AG04449 (cell line): ENCODE data around the gene AASS.
"Not testable (repeated sequence)": the region's sequence is repeated elsewhere in the genome, so short reads cannot be mapped to it uniquely, and the experiment has no call there.

Experiments used
- CTCF ChIA-PET: fragments of 350-600 bp; formaldehyde crosslinking; extraction: SDS; loops from one replicate; lab custom pipeline; 2021; ENCODE audit warnings: antibody characterized with exemption; lab: Yijun Ruan, JAX
- POLR2A ChIA-PET: fragments of 400-600, 350-600 bp; formaldehyde crosslinking; extraction: SDS; loops from one replicate; lab custom pipeline; 2020; ENCODE audit warnings: antibody characterized with exemption, inconsistent platforms; lab: Yijun Ruan, JAX
- DNase-seq: peaks from one replicate; pipeline ENCODE4 v3.0.0-alpha.2; 2010; ENCODE audit warnings: low read depth, low spot score
- H3K4me3 ChIP-seq: 2 replicates; pipeline ENCODE4 v1.5.1; 2011; ENCODE audit warnings: low read depth, mild to moderate bottlenecking, control low read depth, low read length
- TF ChIP-seq, protein P1 (sequence below): IDR thresholded peaks from one replicate; pipeline ENCODE4 v1.5.1; 2011; ENCODE audit warnings: mild to moderate bottlenecking, moderate library complexity, low read length, control low read depth, inconsistent platforms; ENCODE audit not compliant: insufficient read depth; ENCODE audit errors: missing control alignments

The AASS gene

DNA sequence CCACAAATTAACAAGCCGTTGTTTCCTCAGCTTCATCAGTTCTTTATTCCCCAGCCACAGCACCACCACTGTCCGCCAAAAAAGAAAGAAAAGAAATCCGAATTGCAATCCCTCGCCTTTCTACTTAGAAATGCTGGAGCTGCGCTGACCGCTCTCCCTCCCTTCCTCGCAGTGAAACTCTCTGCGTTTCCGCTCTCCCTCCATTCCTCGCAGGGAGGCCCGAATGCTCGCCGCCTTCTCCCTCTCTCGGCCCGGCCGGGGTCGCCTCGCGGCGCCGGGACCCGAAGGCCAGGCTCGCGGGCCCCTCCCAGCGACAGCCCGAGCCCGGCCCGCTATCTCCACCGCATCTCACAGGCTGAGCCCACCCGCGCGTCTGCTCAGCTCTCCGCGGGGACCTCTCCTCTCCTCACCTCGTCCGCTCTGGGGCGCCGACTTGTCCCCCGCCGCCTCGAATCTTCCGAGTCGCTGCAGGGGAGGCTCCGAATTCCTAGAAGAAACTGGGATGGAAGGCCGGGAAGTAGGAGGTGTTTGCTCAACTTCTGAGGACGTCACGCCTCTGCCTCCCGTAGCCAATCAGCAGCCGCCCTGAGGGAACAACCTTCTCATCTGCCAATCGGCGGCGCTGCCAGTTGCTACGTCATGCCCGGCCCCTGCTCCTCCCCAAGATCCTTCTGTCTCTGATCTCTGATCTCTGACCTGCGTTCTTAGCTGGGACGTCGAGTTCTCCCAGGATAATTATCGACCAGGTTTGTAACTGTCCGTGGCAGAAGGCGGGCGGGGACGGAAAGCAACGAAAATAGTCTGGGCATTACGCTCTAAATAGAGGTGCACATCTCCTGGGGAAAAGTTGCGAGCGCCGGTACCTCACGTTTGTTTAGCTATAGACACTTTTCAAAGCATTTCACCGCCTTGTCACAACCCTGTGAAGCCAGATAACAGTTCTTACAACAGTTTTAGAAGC is at the start of gene AASS:
TSS of gene AASS (minus strand) at position 499 of the 961 bp plus-strand sequence. CDS start 10,523 bp downstream, outside the sequence.
- CTCF ChIA-PET: interaction anchor here (0.7 to 1.6 kb wide), 6 partner anchors 18 to 402 kb away, joined by 3 to 4 read pairs (median 4); no protein-coding TSS in a partner anchor
- TF ChIP-seq, protein P1, sequence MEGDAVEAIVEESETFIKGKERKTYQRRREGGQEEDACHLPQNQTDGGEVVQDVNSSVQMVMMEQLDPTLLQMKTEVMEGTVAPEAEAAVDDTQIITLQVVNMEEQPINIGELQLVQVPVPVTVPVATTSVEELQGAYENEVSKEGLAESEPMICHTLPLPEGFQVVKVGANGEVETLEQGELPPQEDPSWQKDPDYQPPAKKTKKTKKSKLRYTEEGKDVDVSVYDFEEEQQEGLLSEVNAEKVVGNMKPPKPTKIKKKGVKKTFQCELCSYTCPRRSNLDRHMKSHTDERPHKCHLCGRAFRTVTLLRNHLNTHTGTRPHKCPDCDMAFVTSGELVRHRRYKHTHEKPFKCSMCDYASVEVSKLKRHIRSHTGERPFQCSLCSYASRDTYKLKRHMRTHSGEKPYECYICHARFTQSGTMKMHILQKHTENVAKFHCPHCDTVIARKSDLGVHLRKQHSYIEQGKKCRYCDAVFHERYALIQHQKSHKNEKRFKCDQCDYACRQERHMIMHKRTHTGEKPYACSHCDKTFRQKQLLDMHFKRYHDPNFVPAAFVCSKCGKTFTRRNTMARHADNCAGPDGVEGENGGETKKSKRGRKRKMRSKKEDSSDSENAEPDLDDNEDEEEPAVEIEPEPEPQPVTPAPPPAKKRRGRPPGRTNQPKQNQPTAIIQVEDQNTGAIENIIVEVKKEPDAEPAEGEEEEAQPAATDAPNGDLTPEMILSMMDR: peak; percentile 1
- H3K4me3 ChIP-seq: peak within 1 kb of the TSS; percentile 88
- DNase-seq: peak; percentile 67
- POLR2A ChIA-PET: interaction anchor here (0.6 kb wide), 1 partner anchor 10 kb away, joined by 4 read pairs; no protein-coding TSS in a partner anchor

DNA sequence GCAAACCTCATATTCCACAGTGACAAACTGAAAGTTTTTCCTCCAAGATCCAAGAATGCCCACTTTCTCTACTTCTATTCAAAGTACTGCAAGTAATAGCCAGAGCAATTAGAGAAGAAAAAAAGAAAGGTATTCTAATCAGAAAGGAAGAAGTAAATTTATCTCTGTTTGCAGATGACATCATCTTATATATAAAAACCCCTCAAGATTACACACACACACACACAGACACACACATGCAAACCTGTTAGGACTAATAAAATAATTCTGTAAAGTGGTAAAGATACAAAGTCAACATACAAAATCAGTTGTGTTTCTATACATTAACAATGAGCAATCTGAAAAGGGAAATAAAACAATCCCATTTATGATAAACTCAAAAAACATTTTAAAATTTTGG is 44.7 kb upstream of the AASS start:
- CTCF ChIA-PET: no interaction called here
- POLR2A ChIA-PET: no interaction called here

DNA sequence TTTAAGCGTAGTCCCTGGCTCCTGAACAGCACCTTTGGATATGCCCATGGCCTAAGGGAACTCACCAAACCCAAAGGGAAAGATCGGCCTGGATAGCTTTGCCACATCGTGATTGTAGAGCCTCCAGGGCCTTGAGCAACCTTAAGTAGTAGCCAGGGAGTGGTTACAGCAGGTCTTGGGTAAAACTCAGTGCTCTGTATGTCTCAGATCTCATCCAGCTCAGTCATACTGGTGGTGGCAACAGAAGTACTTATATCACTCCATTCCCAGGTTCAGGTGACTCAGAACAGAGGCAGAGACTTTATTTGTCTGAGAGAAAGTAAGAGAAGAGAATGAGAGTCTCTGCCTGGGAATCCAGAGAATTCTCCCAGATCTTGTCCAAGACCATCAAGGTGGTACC is 39.1 kb upstream of the AASS start:
- no peak for DNase-seq
- CTCF ChIA-PET: no interaction called here
- TF ChIP-seq, protein P1: no peak
- POLR2A ChIA-PET: no interaction called here
- H3K4me3 ChIP-seq: no peak overlapping the region

More for the DNA sequence above, 44.7 kb upstream of the AASS start:
- TF ChIP-seq, protein P1: no peak
- DNase-seq: no peak
- no peak overlapping the region for H3K4me3 ChIP-seq

DNA sequence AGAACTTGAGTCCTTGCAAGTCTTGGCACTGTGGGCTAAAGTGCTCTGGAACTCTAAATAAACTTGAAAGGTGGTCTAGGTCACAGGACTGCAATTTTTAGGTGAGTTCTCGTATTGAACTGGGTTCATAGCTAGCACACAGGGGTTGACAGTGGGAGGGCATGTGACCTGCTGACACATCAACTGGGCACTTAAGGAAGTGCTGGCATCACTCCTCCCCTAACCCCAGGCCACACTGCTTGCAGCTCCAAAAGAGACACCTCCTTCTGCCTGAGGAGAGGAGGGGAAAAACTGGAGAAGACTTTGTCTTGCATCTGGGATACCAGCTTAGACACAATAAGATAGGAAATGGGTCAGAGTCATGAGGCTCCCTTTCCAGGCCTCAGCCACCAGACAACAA is 38.0 kb upstream of the AASS start:
- H3K4me3 ChIP-seq: no peak overlapping the region
- no peak for DNase-seq
- TF ChIP-seq, protein P1: no peak
- POLR2A ChIA-PET: no interaction called here
- CTCF ChIA-PET: no interaction called here

DNA sequence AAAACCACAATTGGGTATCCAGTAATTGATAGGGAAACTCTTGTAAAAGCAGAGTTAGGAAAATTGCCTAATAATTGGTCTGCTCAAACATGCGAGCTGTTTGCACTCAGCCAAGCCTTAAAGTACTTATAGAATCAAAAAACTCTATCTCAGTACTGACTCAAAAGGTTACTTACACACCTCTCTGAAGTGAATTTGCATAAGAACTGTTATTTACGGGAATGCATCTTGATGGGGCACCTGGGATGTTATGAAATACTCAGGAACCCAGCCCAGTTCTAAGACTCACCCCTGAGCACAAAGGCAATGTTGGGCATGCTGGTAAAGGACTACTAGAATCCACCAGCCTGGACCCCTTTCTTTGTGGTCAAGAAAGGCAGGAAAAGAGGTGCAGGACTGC is 28.1 kb upstream of the AASS start:
- H3K4me3 ChIP-seq, POLR2A ChIA-PET, CTCF ChIA-PET, DNase-seq: not testable (repeated sequence)

DNA sequence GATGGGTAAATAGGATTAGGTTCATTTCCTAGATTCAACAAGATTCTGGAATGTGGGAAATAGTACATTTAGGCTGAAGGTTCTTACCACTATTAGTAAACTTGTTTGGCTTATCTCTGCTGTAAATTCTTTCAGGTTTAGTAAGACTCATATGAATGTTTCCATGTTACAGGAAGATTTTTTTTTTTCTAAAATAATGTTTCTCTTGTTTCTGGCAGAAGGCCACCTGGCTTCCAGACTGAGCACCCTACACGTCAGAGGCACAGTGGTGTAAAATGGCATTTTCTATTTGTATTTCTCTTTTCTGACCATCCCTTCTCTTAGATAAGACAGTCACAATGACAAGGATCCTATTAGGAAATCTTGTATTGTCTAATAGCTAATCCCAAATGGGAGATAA is 22.7 kb upstream of the AASS start:
- ChIA-PET CTCF (interaction anchor here (0.7 kb wide), 1 partner anchor 53 kb away, joined by 3 read pairs; no protein-coding TSS in a partner anchor), POLR2A (no interaction called here)
- TF ChIP-seq, protein P1: no peak
- no peak overlapping the region for H3K4me3 ChIP-seq
- peak; percentile 23 for DNase-seq
